HG02870 (cell line): ENCODE data around the gene CDK2AP2.

ENCODE experiments used
- ATAC-seq: cut with Tn5 transposase; IDR thresholded peaks from one replicate; pipeline ENCODE4 v1.9.1; 2021; ENCODE audit warnings: mild to moderate bottlenecking, moderate library complexity; ENCODE audit not compliant: unreplicated experiment

CDK2AP2 gene

DNA sequence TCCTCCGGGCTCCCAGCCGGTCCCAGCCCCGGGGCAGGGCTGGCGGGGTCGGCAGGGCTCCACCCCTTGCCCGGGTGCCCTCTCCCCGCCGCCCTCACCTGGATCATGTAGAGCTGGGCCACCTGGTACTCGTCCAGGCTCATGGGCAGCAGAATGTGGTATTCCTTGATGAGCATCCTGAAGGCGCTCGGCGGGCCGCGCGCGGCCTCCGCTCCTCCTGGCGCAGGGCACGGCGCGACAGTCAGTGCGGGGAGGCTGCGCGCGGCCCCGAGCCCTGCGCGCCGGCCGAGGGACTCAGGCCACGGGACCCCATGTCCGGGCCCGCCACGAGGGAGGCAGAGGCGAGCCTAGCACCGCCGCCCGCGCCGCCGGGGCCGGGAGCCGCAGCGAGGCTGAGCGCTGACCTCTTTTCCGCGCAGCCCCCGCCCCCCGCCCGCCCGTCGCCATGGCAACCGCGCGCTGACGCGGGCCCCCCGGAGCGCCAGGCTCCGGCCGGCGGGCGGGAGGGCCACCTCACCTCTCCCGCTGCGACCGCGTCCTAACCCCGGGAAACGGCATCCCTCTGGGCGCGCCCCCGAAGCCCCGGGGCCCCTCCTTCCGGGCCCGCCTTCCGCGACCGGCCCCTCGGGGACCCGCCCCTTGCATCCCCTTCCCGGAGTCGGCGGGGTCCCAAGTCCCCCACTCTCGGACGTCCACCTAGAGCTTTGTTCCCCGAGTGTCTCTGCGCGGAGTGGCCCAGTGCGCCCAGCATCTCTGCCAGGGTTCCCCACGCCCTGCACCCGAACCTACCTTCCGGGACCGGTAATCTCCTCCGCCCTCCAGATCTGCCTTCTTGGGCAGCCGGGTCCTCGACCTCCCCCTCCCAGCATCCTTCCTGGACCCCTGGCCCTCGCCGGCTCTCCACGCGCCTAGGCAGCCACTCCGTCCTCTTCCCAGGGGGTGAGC is 3.7 kb downstream of the CDK2AP2 start:
- ATAC-seq, result no peak

DNA sequence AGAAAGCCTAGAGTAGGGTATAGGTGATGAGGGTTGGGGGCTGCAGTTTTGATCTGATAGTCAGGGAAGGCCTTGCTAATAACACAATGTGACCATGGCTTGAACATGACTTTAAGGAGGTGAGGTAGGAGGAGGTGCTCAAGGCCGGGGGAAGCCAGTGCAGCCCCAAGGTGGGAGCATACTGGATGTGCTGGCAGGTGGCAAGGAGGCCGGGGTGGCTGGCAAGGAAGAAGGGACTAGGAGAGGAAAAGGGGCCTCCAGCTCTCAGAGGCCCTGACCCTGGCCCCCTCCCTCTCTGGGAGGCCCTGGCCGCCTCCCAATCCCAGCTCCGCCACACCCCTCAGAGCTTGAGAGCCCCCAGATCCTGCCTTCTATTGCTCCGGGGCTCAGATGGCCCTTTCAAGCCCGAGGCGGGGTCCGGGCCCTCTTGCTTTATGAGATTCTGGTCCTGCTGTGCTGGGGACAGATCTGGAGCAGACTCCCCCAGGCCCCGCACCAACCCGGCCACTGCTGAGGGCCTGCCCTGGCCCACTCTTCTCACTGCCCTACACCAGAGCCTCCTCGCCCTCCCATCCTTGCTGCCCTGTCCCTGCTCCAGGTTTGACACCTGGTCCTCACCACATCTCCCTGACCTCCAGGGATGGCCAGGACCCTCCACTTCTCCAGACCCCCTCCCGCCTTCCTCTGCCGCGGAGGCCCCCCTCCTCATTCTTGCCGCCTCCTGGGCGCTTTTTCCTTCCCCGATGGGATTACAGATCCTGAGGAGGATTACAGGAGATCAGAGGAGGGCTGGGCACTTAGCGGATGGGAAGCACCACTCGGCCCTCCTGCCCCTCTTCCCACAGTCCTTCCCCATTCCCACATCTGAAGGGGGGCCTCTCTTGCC is 4.6 kb downstream of the CDK2AP2 start:
- ATAC-seq, result no peak

DNA sequence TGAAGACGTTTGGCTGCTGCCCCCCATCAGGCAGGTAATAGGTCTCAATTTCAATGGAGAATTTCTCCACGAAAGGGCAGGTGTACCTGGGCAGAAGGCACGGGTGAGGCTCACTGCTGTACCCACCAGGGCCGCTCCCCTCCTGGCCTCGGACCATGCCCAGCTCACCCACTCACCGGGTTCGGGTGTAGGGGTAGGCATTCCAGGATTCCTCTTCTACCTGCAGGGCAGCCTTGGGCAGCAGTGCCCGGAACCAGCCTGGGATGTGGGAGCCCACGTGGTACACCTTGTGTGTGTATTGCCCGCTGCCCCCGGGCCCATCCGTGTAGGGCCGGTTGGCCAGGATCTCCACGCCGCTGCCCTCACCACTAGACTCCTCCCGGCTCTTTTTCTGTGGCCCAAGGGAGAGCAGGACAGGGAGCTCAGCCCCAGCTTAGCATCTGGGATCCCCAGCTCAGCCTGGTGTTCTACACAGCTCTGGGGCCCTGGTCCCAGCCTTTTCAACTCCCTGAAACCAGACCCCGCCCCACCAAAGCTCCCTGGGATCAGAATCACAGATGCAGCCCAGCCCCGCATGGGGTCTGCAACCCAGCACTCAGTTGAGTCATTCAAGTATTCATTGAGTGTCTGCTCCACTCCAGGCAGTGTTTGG is 5.5 kb downstream of the CDK2AP2 start:
- ATAC-seq, result no peak

DNA sequence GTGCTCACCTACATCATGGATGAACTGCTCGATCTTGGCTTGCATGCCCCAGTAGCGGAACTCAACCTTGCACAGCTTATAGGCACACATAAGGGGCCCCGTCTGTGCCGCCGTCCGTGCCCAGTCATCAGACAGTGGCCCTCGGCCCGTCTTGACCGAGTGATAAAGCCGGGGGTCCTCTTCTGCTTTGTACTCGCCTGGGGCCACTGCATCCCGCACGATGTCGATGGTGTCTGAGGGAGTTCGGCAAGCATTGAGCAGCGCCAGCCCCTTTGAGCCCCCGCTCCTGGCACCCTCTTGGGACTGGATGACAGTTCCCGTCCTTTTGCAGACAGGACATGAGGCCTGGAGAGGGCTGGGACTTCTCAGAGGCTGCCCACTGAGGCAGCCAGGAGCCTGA is 6.1 kb downstream of the CDK2AP2 start:
- no peak for ATAC-seq

DNA sequence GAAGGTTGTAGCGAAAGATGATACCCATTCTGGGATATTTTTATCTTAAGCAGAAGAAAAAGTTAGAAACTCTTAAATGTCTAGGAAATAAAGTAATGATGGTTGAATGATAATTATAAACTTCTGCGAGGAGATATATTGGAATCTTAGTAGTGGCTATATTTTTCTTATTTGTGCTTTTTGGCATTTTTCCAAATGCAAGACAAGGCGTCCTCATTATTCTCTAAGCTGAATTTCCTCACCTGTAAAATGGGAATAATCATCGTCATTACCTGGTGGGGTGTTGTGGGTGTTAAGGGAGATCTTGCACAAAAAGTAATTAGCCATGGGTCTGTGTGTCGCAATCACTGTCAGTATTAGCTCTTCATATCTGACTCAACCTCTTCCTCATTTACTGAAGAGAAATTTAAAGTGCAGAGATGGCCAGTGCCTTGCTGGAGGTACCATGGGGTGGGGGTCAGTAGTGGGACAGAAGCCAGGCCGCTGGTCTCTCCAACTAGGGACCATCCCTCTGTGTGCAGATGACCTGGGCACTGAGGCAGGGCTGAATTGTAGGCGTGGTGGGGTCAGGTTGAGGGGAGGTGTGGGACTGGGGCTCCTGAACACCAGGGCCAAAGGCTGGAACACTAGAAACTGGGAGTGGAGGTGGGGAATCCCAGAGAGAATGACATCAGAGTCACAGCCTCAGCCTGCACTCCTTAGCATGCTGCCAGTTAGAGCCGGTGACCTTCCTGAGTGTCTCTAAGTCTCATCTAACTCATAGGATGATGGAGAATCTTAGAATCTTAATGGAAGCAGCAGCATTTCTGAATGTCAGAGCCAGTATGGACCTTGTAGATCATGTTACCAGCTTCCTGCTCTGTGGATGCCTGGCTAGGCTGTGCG is 6.9 kb downstream of the CDK2AP2 start:
- ATAC-seq, result no peak

DNA sequence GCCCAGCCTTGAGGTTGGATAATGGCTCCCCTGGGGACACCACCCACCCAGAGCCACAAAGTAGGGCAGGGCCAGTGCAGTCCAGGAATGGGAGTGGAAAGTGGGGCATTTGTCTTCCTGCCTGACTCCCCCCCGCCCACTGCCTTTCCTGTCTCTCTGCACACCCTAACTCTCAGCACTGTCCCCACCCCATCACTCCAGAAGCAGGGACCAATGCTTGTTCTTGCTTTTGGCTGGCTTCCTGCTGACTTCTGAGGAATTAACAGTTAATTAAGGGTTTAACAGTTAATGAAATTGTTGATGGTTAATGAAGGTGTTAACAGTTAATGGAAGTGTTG is 7.5 kb downstream of the CDK2AP2 start:
- no peak for ATAC-seq

DNA sequence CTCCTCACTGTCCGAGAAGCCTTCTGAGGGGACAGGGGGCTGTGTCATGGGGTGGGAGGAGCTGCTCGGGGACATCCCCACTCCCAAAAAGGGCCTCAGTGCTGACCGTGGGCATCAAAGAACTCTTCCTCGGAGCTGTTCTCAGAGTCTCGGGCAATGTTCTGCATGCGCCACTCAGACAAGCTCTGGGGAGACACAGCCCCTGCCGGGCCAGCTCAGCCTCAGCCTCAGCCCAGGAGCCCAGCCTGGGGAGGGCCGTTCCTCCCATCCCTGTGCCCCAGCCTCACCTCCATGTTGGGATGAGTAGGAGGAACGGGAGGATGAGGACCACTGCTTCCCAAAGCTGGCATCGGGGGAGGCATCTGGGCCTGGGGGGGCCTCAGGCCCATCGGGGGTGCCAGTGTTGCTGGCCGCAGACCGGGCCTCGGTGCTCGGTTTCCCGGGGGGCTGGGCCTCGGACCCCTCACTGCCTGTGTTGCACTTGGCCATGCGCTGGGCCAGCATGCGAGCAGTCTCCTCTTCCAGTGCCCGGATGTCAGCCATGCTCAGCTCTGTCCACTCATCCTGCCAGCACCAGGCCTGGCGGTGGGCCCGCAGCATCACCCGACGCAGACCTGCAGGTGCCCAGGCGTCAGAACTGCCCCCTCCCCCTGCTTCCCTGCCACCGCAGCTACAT is 8.0 kb downstream of the CDK2AP2 start:
- no peak for ATAC-seq

DNA sequence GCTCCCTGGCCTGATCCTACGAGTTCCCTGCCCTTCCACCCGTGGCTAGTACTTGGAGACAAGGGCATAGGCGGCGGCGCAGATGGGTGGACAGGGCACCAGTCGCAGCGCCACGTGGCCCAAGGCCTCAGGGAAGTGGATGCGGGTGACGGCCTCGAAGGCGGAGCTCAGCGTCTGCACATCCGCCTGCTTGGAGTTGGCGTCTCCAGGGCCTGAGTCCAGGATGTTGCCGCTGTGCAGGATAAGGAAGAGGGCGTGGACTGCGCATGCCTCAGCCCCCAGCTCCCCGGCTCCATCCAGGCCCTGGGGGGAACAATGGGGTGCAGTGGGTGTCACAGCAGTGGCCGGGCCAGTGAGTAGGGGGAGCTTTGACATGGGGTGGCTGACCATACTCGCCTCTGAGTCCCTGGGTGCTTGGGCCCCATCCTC is 9.4 kb downstream of the CDK2AP2 start:
- ATAC-seq, result no peak

DNA sequence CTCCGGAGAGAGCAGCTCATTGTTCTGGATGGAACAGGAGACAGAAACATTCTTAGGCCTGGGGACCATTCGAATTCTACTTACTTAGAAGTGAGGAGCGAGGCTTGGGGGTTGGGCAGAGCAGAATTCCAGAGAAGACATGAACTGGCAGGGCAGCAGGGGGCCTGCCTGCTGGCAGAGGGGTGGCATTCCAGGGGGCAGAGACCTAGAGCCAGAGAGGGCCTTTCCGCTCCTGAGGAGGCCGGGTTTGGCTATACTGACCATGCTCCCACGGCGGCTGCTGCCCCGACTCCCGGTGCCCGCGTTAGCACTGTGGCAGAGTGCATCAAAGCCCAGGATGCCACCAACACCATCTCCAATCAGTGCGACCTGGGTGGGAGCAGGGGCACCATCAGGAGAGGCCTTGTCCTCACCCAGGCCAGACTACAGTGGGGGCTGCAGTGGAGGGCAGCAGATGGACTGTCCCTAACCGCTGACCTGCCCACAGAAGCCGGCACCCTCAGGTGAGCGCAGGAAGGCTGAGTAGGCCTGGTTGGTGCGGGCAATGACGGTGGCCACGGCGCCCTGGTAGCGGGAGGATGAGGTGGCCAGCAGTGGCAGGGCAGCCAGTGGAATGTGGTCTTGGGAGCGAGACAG is 10.2 kb downstream of the CDK2AP2 start:
- ATAC-seq, result no peak

DNA sequence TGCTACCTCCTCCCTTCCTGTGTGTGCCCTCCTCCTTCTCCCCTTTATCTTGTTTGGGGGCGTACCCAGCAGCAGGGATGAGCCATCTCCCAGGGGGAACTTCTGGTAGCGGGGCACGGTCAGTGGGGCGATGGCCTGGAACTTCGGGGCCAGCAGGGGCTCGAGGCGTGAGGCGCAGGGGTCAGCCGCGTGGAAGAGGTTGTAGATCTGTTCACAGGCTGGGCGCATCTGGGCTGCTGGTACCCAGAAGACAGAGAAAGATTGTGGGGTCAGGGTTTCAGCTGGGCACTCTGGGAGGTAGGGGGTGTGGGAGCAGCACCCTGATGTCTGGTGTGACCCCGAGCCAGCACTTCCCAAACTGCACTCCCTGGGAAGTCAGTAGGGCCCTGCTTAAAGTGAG is 11.8 kb downstream of the CDK2AP2 start:
- ATAC-seq, result no peak

DNA sequence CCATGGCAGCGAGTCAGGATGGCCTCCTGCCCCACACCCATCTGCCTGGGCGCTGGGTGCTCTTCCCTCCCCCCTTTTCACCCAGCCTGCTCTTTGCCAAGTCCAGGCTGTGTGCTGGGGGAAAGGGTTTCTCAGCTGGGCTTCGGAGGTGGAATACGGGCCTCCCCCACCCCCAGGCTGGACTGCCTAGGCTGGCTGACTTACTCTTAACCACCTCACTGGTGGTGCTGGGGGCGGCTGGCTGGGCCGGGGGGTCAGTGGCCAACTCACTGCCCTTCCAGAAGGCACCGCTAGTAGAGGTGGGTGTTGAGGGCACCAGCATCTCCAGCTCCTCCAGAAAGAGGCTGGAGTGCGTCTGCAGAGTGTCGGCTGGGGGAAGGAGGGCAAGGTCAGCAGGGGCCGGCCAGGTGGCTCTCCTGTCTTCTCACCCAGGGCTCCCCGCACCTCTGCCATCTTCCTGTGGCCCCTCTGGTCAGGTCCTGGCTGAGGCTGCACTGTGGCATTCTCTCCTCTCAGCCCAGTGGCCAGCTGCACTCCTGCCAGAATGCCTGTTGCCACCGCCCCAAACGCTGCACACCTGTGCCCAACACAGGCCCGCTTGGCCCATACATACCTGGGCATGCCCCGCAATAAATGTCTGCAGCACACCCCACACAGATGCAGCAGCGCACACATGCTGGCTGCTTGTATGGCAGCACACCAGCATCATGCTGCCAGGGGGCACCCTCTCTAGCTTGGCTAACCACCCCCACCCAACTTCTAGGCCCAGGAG is 12.5 kb downstream of the CDK2AP2 start:
- no peak for ATAC-seq

DNA sequence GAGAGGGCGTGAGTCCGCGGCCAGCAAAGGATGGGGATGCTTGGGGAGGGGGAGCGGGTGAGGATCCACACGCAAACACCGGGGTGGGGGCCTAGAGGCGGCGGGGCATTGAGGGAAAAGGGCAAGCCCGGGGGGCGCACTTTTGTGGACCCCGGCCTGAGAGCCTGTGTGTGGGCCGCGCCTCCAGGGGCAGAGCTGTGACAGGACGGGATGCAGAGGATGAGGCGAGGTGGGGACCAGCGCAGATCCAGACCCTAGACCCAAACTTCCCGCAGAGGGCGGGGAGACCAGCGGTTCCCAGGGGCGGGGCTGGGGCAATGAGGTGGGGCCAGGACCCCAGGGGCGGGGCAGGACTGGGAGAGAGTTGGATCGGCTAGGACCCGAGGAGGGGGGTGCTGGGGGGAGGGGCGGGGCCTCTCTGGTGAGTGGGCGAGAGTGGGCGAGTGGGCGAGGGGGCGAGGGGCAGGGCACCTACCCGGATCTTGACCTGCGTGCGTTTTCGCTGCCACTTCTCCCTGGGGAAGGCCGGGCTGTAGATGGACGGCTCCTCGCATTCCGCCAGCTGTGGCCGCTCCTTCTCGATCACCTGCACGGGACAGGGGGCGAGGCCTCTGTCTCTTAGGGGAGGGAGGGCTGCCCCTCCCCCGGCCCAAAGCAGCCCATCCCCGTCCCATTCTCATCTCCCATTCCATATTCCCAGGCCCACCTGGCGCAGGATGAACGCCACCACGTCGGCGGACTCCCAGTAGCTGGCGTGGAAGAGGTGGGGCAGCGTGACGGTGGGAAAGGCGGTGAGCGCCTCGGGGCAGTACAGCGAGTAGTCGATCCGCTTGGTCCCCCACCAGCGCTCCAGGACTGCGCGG is 13.4 kb downstream of the CDK2AP2 start:
- ATAC-seq, result no peak

DNA sequence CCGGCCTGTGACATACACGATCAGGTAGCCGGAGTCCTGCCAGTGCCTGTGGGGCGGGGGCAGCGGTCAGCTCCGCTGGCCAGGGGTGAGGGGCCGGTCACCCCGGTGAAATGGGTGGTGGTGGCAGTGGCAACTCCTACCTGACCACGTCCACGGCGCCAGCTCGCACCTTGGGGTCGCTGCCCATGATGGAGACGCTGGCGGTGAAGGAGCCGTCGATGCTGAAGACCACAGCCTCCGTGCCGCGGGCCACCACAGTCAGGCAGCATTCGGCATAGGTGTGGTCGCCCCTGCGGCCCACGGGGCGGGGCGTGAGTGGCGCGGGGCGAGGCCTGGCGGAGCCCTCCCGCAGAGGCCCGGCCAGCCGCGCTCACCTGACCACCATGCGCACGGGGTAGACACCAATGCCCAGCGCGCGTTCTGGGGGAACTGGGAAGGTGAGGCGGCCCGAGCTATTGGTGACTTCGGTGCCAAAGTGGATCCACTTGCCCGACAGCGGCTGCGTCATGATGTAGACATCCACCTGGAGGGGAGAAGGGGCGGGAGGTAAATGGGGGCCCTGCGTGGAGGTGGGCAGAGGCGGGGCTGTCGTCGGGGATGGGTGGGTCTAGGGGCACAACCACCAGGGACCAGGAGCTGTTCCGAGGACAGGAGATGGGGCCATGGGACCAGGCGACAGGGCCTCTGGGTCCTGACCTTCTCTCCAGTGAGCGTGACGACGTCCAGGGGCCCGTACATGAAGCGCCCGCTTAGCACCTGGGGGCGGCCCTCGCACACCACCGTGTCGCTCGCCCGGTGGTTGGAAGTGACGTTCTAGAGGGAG is 14.2 kb downstream of the CDK2AP2 start:
- ATAC-seq, result no peak

DNA sequence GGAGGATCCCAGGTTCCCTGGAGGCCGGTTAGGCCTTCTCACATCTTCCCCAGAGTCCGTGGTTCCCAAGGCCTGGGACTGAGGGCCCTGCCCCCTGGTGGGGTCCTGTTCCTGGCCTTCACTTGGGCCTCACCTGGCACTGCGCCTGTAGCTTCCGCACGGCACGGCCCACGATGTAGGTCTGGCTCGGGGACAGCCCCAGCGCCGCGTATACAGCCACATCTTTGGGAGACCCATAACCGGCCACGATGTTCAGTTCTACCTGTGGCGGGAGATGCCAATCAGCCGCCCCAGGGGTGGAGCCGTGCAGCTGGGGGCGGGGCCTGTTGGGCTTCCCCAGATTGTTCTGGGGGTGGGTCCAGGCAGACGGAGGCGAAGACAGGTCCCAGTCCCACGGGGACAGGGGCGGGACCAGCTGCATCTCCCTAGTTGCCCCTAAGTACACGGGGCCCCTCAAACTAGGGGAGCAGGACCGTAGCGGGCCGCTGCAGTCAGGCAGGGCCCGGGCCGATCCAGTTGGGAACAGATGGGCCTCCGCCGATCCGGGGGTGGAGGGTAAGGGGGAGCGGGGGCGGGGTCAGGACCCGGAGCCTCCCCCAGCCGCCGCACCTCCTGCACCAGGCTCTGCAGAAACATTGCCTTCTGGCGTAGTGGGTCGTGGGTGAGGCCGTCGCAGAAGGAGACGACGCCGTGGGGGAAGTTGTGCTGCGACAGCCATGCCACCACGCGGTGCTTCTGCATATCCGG is 15.0 kb downstream of the CDK2AP2 start:
- no peak for ATAC-seq

DNA sequence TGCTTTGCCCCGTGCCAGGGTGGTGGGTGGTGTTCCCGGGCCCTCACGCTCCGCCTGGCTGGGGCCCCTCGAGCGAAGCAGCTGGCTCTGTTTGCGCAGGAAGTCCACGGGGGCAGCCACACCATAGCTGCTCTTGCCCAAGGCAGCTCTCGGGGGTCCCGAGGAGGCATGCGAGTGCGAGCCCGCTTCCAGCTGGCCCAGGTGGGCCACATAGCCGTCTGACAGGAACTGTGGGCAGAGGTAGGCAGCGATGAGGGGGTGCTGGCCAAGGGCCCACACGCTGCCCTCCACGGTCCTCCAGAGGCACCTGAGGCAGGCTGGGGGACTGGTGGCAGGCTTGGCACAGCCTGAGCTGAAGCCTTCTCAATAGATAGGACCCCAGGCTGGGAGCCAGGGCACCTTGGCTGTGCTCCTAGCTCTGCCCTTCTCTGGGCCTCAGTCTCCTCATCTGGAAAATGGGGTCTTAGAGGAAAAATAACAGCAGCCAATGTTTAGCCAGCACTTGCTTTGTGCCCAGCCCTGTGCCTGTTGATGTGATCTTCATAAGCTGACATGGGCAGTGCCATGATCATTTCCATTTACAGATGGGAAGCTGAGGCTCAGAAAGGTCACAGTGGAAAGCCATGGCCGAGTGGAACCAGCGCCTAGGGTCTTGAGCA is 15.8 kb downstream of the CDK2AP2 start:
- ATAC-seq, result no peak
